SK-N-SH (cell line): Measurements from ENCODE around the gene DENND1A. TPM values are rescaled to one million over a fixed set of nuclear protein-coding genes. Genes with fewer than 3 reads are reported as not detected.

Experiments used
- CTCF ChIA-PET: fragments of 300-600, 350-600 bp; formaldehyde crosslinking; extraction: SDS; loops from one replicate; lab custom pipeline; 2021; lab: Yijun Ruan, JAX
- POLR2A ChIA-PET: fragments of 350-600 bp; sonication (Branson Sonifier 250); formaldehyde crosslinking; extraction: SDS; loops from one replicate; lab custom pipeline; 2020; ENCODE audit warnings: antibody characterized with exemption, inconsistent platforms; lab: Yijun Ruan, JAX
- DNase-seq: peaks from one replicate; pipeline ENCODE4 v3.0.0; 2012
- H2AFZ ChIP-seq: fragments of 200-600 bp; sonication (generic); 2 replicates; pipeline ENCODE4 v1.8.1; 2016; ENCODE audit warnings: antibody characterized with exemption, mild to moderate bottlenecking, low read depth
- H3F3A ChIP-seq: fragments of 200-600 bp; sonication (generic); replicated peaks from 2 replicates; pipeline ENCODE3; 2016; ENCODE audit warnings: antibody characterized with exemption, mild to moderate bottlenecking; ENCODE audit not compliant: insufficient read depth
- H3K27ac ChIP-seq, 2 experiments: fragments of 200-500 bp in 1 of 2; fragments of 200-600 bp in 1 of 2; sonication (Bioruptor generic) in 1 of 2; sonication (generic), shearing (Covaris generic) in 1 of 2; 2 replicates each; pipeline versions ENCODE4 v1.5.1 to v1.6.1; 2014 to 2016; ENCODE audit warnings: low read depth in 2 of 2, inconsistent platforms in 1 of 2, low read length in 1 of 2, mild to moderate bottlenecking in 1 of 2, mixed read lengths in 1 of 2
- H3K27me3 ChIP-seq: fragments of 200-600 bp; sonication (generic), shearing (Covaris generic); 2 replicates; pipeline ENCODE4 v1.6.1; 2016; ENCODE audit warnings: mixed run types; ENCODE audit not compliant: insufficient read depth
- H3K36me3 ChIP-seq, 2 experiments: fragments of 200-500 bp in 1 of 2; fragments of 200-600 bp in 1 of 2; sonication (Bioruptor generic) in 1 of 2; sonication (generic) in 1 of 2; replicated peaks in 1 of 2; 2 replicates each; pipeline versions ENCODE3 to v1.5.1; 2014 to 2016; ENCODE audit warnings: low read length in 1 of 2, mild to moderate bottlenecking in 1 of 2; ENCODE audit not compliant: insufficient read depth in 2 of 2, control insufficient read depth in 1 of 2
- H3K4me1 ChIP-seq, 2 experiments: fragments of 200-500 bp in 1 of 2; fragments of 200-600 bp in 1 of 2; sonication (Bioruptor generic) in 1 of 2; sonication (generic), shearing (Covaris generic) in 1 of 2; 2 replicates each; pipeline versions ENCODE4 v1.5.1 to v1.6.1; 2014 to 2016; ENCODE audit warnings: low read depth in 1 of 2, low read length in 1 of 2, mixed run types in 1 of 2; ENCODE audit not compliant: insufficient read depth in 2 of 2, control insufficient read depth in 1 of 2
- H3K4me2 ChIP-seq: fragments of 200-600 bp; sonication (generic), shearing (Covaris generic); 2 replicates; pipeline ENCODE4 v1.6.1; 2017; ENCODE audit warnings: mixed run types
- H3K4me3 ChIP-seq, 2 experiments: fragments of 200-500 bp in 1 of 2; fragments of 200-600 bp in 1 of 2; sonication (Bioruptor generic) in 1 of 2; sonication (generic), shearing (Covaris generic) in 1 of 2; 2 replicates each; pipeline versions ENCODE4 v1.5.1 to v1.8.1; 2014 to 2016; ENCODE audit warnings: low read depth in 2 of 2, inconsistent platforms in 1 of 2, low read length in 1 of 2, mild to moderate bottlenecking in 1 of 2, mixed read lengths in 1 of 2, moderate library complexity in 1 of 2
- H3K79me2 ChIP-seq: fragments of 200-600 bp; sonication (generic); 2 replicates; pipeline ENCODE4 v1.8.1; 2017; ENCODE audit warnings: mild to moderate bottlenecking; ENCODE audit not compliant: insufficient read depth
- H3K9ac ChIP-seq: fragments of 200-600 bp; sonication (generic); 2 replicates; pipeline ENCODE4 v1.6.1; 2017; ENCODE audit warnings: mixed run types
- H3K9me2 ChIP-seq: fragments of 200-600 bp; sonication (generic); 2 replicates; pipeline ENCODE4 v1.6.1; 2017; ENCODE audit warnings: mixed run types
- H3K9me3 ChIP-seq: fragments of 200-600 bp; sonication (generic); 2 replicates; pipeline ENCODE4 v1.6.1; 2017; ENCODE audit warnings: mixed run types, mild to moderate bottlenecking, moderate library complexity
- H4K20me1 ChIP-seq: fragments of 200-600 bp; sonication (generic); 2 replicates; pipeline ENCODE4 v1.6.1; 2017; ENCODE audit warnings: mild to moderate bottlenecking, mixed run types; ENCODE audit not compliant: insufficient read depth
- CHD2 ChIP-seq: fragments of 150-350 bp; IDR thresholded peaks from 2 replicates; pipeline ENCODE4 v1.6.1; 2018; ENCODE audit warnings: low read length; ENCODE audit not compliant: partially characterized antibody
- CTCF ChIP-seq: fragments of 200-600 bp; sonication (generic); IDR thresholded peaks from 2 replicates; pipeline ENCODE4 v1.6.1; 2017; ENCODE audit warnings: antibody characterized with exemption, mild to moderate bottlenecking, moderate library complexity
- ELF1 ChIP-seq: IDR thresholded peaks from 2 replicates; pipeline ENCODE4 v1.4.0; 2012
- EP300 ChIP-seq, 2 experiments: IDR thresholded peaks; 2 replicates each; pipeline versions ENCODE4 v1.4.0 to v1.6.1; 2012; ENCODE audit warnings: borderline replicate concordance in 1 of 2, low read depth in 1 of 2, low read length in 1 of 2
- EZH2phosphoT487 ChIP-seq: fragments of 200-600 bp; sonication (generic); IDR thresholded peaks from 2 replicates; pipeline ENCODE4 v1.6.1; 2017; ENCODE audit warnings: low read depth, mixed run types, mild to moderate bottlenecking, antibody characterized with exemption, moderate library complexity, borderline replicate concordance
- FOXJ3 ChIP-seq: sonication (generic); formaldehyde crosslinking; IDR thresholded peaks from 2 replicates; pipeline ENCODE4 v1.5.1; 2020; ENCODE audit warnings: mild to moderate bottlenecking, missing genetic modification reagents
- GATA2 ChIP-seq: sonication (generic); formaldehyde crosslinking; IDR thresholded peaks from 2 replicates; pipeline ENCODE4 v1.5.0; 2020; ENCODE audit warnings: mild to moderate bottlenecking, missing genetic modification reagents
- JUND ChIP-seq: IDR thresholded peaks from 2 replicates; pipeline ENCODE4 v1.4.0; 2012
- MEF2A ChIP-seq: IDR thresholded peaks from 2 replicates; pipeline ENCODE4 v1.4.0; 2012; ENCODE audit warnings: low read depth, borderline replicate concordance
- MXI1 ChIP-seq: IDR thresholded peaks from 2 replicates; pipeline ENCODE4 v1.6.1; 2012; ENCODE audit warnings: mild to moderate bottlenecking, low read depth, low read length, improper control_type of control experiment
- NRF1 ChIP-seq: IDR thresholded peaks from 2 replicates; pipeline ENCODE4 v1.6.1; 2012; ENCODE audit warnings: low read depth, mild to moderate bottlenecking, low read length
- RCOR1 ChIP-seq: fragments of 150-350 bp; IDR thresholded peaks from 2 replicates; pipeline ENCODE4 v1.6.1; 2017; ENCODE audit warnings: antibody characterized with exemption, low read length
- REST ChIP-seq: IDR thresholded peaks from 2 replicates; pipeline ENCODE4 v1.6.1; 2012; ENCODE audit warnings: mild to moderate bottlenecking, low read depth, low read length, moderate library complexity
- RFX5 ChIP-seq: IDR thresholded peaks from 2 replicates; pipeline ENCODE4 v1.6.1; 2012; ENCODE audit warnings: mild to moderate bottlenecking, improper control_type of control experiment, low read length
- SMC3 ChIP-seq: IDR thresholded peaks from 2 replicates; pipeline ENCODE4 v1.6.1; 2012; ENCODE audit warnings: low read depth, low read length, improper control_type of control experiment
- YY1 ChIP-seq: IDR thresholded peaks from 2 replicates; pipeline ENCODE4 v1.4.0; 2012; ENCODE audit warnings: low read depth, mild to moderate bottlenecking
- WGBS: methylation state at CpG from one replicate; pipeline ENCODE4 v1.1.6; 2017; ENCODE audit warnings: low lambda C conversion rate; 5-methylcytosine and 5-hydroxymethylcytosine counted together
- polyA plus RNA-seq, 3 experiments: library from polyadenylated mRNA; depleted of rRNA; stranded (reverse); fragments of >200 nt; gene quantifications; 2 replicates each; pipeline ENCODE4 v1.2.3, GENCODE V29; 2012
- TF ChIP-seq, protein P1 (sequence below): IDR thresholded peaks from 2 replicates; pipeline ENCODE4 v1.4.0; 2012; ENCODE audit warnings: low read depth
- TF ChIP-seq, protein P2 (sequence below): fragments of 150-350 bp; IDR thresholded peaks from 2 replicates; pipeline ENCODE4 v1.6.1; 2017; ENCODE audit warnings: antibody characterized with exemption, low read length, low read depth, borderline replicate concordance
- TF ChIP-seq, protein P3 (sequence below): IDR thresholded peaks from 2 replicates; pipeline ENCODE4 v1.4.0; 2012; ENCODE audit warnings: low read depth, borderline replicate concordance
- TF ChIP-seq, protein P4 (sequence below): fragments of 150-350 bp; IDR thresholded peaks from 2 replicates; pipeline ENCODE4 v1.6.1; 2016; ENCODE audit warnings: mild to moderate bottlenecking, low read depth, low read length

The DENND1A gene
- polyA plus RNA-seq, 1 of the 3 experiments (the other 2 are of a cell fraction): 25.4 TPM

GRCh38 chr9:123756484-123757106 lies 173.3 kb downstream of the DENND1A start:
- no peak overlapping the region for H3K9ac ChIP-seq
- no peak overlapping the region for H3K4me3 ChIP-seq
- H3K9me2 ChIP-seq: no peaks in the 10 kb centered on the region
- TF ChIP-seq, protein P1, sequence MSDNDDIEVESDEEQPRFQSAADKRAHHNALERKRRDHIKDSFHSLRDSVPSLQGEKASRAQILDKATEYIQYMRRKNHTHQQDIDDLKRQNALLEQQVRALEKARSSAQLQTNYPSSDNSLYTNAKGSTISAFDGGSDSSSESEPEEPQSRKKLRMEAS: no peak
- TF ChIP-seq MXI1: no peak
- no peak for TF ChIP-seq JUND
- TF ChIP-seq NRF1: no peak
- no peak for TF ChIP-seq REST
- no peak for TF ChIP-seq FOXJ3
- TF ChIP-seq GATA2 (CRISPR knock-in tag): no peak
- TF ChIP-seq ELF1: no peak
- TF ChIP-seq RFX5: no peak
- TF ChIP-seq, protein P2, sequence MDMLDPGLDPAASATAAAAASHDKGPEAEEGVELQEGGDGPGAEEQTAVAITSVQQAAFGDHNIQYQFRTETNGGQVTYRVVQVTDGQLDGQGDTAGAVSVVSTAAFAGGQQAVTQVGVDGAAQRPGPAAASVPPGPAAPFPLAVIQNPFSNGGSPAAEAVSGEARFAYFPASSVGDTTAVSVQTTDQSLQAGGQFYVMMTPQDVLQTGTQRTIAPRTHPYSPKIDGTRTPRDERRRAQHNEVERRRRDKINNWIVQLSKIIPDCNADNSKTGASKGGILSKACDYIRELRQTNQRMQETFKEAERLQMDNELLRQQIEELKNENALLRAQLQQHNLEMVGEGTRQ: no peak
- no peak for TF ChIP-seq EP300 (IDR thresholded peaks at IDR 0.05; ENCODE audit: borderline replicate concordance in 1 of 2, low read depth in 1 of 2, low read length in 1 of 2)
- no peak for TF ChIP-seq MEF2A
- TF ChIP-seq, protein P3, sequence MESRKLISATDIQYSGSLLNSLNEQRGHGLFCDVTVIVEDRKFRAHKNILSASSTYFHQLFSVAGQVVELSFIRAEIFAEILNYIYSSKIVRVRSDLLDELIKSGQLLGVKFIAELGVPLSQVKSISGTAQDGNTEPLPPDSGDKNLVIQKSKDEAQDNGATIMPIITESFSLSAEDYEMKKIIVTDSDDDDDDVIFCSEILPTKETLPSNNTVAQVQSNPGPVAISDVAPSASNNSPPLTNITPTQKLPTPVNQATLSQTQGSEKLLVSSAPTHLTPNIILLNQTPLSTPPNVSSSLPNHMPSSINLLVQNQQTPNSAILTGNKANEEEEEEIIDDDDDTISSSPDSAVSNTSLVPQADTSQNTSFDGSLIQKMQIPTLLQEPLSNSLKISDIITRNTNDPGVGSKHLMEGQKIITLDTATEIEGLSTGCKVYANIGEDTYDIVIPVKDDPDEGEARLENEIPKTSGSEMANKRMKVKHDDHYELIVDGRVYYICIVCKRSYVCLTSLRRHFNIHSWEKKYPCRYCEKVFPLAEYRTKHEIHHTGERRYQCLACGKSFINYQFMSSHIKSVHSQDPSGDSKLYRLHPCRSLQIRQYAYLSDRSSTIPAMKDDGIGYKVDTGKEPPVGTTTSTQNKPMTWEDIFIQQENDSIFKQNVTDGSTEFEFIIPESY: no peak
- no peak for TF ChIP-seq RCOR1
- no peak for TF ChIP-seq YY1
- TF ChIP-seq SMC3: no peak
- TF ChIP-seq CHD2: no peak
- TF ChIP-seq, protein P4, sequence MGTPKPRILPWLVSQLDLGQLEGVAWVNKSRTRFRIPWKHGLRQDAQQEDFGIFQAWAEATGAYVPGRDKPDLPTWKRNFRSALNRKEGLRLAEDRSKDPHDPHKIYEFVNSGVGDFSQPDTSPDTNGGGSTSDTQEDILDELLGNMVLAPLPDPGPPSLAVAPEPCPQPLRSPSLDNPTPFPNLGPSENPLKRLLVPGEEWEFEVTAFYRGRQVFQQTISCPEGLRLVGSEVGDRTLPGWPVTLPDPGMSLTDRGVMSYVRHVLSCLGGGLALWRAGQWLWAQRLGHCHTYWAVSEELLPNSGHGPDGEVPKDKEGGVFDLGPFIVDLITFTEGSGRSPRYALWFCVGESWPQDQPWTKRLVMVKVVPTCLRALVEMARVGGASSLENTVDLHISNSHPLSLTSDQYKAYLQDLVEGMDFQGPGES: no peak
- no peak for TF ChIP-seq EZH2phosphoT487
- TF ChIP-seq CTCF: no peak
- no peaks in the 10 kb centered on the region for H3K27me3 ChIP-seq
- CTCF ChIA-PET: no interaction called here
- 87% methylated on average over 4 of the region's 4 CpGs for WGBS
- no peak overlapping the region for H2AFZ ChIP-seq
- H3K9me3 ChIP-seq: no peaks in the 10 kb centered on the region
- DNase-seq: no peak
- H3K79me2 ChIP-seq: no peaks in the 10 kb centered on the region
- H3K4me1 ChIP-seq: peaks cover 0 to 7% of the 10 kb centered on the region in 2 experiments; a peak in 3 of 4 replicates
- H4K20me1 ChIP-seq: no peaks in the 10 kb centered on the region
- H3K36me3 ChIP-seq: no peaks in the 10 kb centered on the region
- POLR2A ChIA-PET: no interaction called here
- no peaks in the 10 kb centered on the region for H3F3A ChIP-seq
- H3K4me2 ChIP-seq: no peak overlapping the region
- H3K27ac ChIP-seq: no peak overlapping the region
